Heart right ventricle (tissue), 16 donors: Measurements from ENCODE around the gene ERBB4. TPM values are rescaled to one million over a fixed set of nuclear protein-coding genes. Genes with fewer than 3 reads are reported as not detected.

Source experiments
- ATAC-seq, 8 donors: fragments of 200-7000 bp; cut with Tn5 transposase; one replicate each; pipeline ENCODE4 v1.9.1; 2020; ENCODE audit warnings: mild to moderate bottlenecking in 8 of 8, moderate library complexity in 8 of 8, moderate number of reproducible peaks in 1 of 8
- DNase-seq, 2 donors: peaks; one replicate each; pipeline ENCODE4 v3.0.0-alpha.2; 2020
- H3K27ac ChIP-seq, 10 donors: fragments of 200-600 bp; sonication (generic) in 2 of 10; one replicate each; pipeline versions ENCODE4 v1.5.0 to v1.8.0; 2020 to 2022; ENCODE audit warnings: mild to moderate bottlenecking in 3 of 10
- H3K27me3 ChIP-seq, 7 donors: fragments of 200-600 bp; one replicate each; pipeline ENCODE4 v1.8.0; 2021 to 2022; ENCODE audit warnings: mild to moderate bottlenecking in 2 of 7
- H3K36me3 ChIP-seq, 9 donors: fragments of 200-600 bp; sonication (generic) in 1 of 9; one replicate each; pipeline versions ENCODE4 v1.5.0 to v1.8.0; 2020 to 2022; ENCODE audit warnings: mild to moderate bottlenecking in 2 of 9
- H3K4me1 ChIP-seq, 9 donors: fragments of 200-600 bp; sonication (generic) in 1 of 9; one replicate each; pipeline versions ENCODE4 v1.5.0 to v1.8.0; 2020 to 2022; ENCODE audit warnings: mild to moderate bottlenecking in 4 of 9
- H3K4me3 ChIP-seq, 10 donors: fragments of 200-600 bp; sonication (generic) in 2 of 10; one replicate each; pipeline versions ENCODE4 v1.5.0 to v1.8.0; 2020 to 2022; ENCODE audit warnings: mild to moderate bottlenecking in 7 of 10, moderate library complexity in 2 of 10
- H3K9me3 ChIP-seq, 11 donors: fragments of 200-600 bp in 10 of 11; sonication (generic) in 2 of 11; one replicate each; pipeline versions ENCODE4 v1.5.0 to v1.8.0; 2013 to 2022; ENCODE audit warnings: mild to moderate bottlenecking in 2 of 11, control low read depth in 1 of 11, moderate library complexity in 1 of 11
- WGBS, 2 donors: extraction: QIAGEN DNeasy Blood & Tissue Kit; methylation state at CpG; one replicate each; pipeline ENCODE4 v1.1.7; 2013; ENCODE audit warnings: inconsistent platforms in 1 of 2; 5-methylcytosine and 5-hydroxymethylcytosine counted together
- intact Hi-C, 10 donors: fragments of 100-400 bp; cut with DNase I; formaldehyde crosslinking; loops; one replicate each; pipeline versions ENCODE4 v1.11.1 to v1.14.2; 2022
- polyA plus RNA-seq, 2 donors: library from polyadenylated mRNA; stranded (reverse); fragments of 200-250 nt; gene quantifications; one replicate each; pipeline ENCODE4 v1.2.3, GENCODE V29; 2013
- total RNA-seq, 10 donors: library from RNA; stranded (reverse); fragmentation: NEBNext Ultra II Directional in 3 of 10; extraction: Animal tissue kit (Norgen Biotek cat#: 25700) in 3 of 10; gene quantifications; one replicate each; pipeline versions ENCODE4 v1.2.1 to v1.2.4, GENCODE V29; 2021 to 2023
- TF ChIP-seq, protein P1 (sequence below), 9 donors: fragments of 200-600 bp; sonication (generic) in 2 of 9; IDR thresholded peaks; one replicate each; pipeline versions ENCODE4 v1.5.0 to v1.8.0; 2021 to 2022; ENCODE audit warnings: antibody characterized with exemption in 9 of 9, mild to moderate bottlenecking in 5 of 9, moderate library complexity in 1 of 9
- donor health status: Arrhythmogenic right ventricular cardiomyopathy.
- donor health status: ischemic (EF 13 %, LVEDD 7.1; RV severe dilation, severe dysfunction).
- donor health status: healthy with polysubstance abuse.
- donor health status: DM: no; HTN: yes; CAD: no.
- donor health status: DM: no; HTN: no; CAD: no.
- donor health status: ischemic (EF 25% LVEDD 6.9; RV normal size, moderate dysfunction).
- donor health status: ischemic (EF 25% LVEDD 5.7; RV mildly dilated, moderate dysfunction).
- donor health status: healthy.
- donor health status: DM: yes; HTN: yes; CAD: no.
- donor health status: Ischemic cardiomyopathy.
- donor health status: ischemic (EF 35%, LVEDD 5.7; RV mildly dilated, moderate dysfunction).
- donor health status: nonischemic (EF 11% LVEDD 7.7; RV severe dilation, severe dysfunction).
- donor health status: DM: yes; HTN: yes; CAD: no.
- donor health status: PGD.
- donor health status: ischemic (EF 29% LVEDD 5.4; RV normal size, mild dysfunction).
- donor health status: nonischemic (EF 23%, LVEDD 6.1; RV moderate dilation, normal function).

Gene ERBB4
- total and polyA plus RNA-seq, 12 donors, result 1.2 to 24.6 (median 16.1) TPM

DNA sequence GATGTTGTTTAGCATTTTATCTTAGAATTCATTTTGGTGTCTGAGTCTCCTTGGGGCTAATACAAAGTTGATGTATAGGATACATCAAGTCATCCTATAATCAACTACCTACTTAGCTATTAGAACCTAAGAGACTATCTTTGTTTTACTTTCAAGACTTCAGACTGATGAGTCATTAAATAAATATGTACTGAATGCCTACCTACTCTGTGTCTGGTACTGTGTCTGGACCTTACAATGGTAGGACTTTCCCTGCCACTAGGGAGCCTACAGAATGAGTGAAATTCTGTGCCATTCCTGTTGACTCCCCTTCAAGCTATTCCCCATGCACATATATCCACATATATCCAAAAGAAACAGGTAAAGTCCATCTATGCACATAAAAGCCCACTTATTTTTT, 114.5 kb downstream of the ERBB4 start:
- Histone ChIP-seq H3K4me3 (no peak overlapping the region), H3K27ac (no peak overlapping the region), H3K4me1 (peaks cover 0 to 7% (median 0%) of the 10 kb centered on the region in 9 donors), H3K9me3 (peaks cover 0 to 7% (median 0%) of the 10 kb centered on the region in 11 donors), H3K36me3 (no peaks in the 10 kb centered on the region), H3K27me3 (no peaks in the 10 kb centered on the region)
- TF ChIP-seq, protein P1, sequence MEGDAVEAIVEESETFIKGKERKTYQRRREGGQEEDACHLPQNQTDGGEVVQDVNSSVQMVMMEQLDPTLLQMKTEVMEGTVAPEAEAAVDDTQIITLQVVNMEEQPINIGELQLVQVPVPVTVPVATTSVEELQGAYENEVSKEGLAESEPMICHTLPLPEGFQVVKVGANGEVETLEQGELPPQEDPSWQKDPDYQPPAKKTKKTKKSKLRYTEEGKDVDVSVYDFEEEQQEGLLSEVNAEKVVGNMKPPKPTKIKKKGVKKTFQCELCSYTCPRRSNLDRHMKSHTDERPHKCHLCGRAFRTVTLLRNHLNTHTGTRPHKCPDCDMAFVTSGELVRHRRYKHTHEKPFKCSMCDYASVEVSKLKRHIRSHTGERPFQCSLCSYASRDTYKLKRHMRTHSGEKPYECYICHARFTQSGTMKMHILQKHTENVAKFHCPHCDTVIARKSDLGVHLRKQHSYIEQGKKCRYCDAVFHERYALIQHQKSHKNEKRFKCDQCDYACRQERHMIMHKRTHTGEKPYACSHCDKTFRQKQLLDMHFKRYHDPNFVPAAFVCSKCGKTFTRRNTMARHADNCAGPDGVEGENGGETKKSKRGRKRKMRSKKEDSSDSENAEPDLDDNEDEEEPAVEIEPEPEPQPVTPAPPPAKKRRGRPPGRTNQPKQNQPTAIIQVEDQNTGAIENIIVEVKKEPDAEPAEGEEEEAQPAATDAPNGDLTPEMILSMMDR (IDR thresholded peaks at IDR 0.05), result no peak
- ATAC-seq, result no peak
- intact Hi-C loops, result no loop called here
- no peak for DNase-seq

DNA sequence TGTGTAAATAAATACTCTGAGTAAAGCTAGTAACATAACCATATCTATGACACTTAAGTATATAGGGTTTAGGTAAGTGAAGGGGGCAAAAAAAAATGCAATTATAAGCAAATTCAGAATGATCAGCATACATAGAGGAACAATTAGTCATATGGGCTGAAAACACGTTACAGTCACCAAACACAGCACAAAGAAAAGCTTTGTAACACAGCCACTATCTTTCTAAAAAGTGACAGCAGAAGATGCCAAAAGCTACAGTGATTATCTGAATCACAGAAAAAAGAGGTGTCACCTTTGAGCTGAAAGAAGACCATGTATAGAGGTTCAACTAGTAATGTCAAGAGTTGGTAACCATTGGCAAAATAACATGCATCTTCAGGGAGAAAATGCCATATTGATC, 115.5 kb downstream of the ERBB4 start:
- peaks cover 0 to 7% (median 0%) of the 10 kb centered on the region in 11 donors for H3K9me3 ChIP-seq
- no peaks in the 10 kb centered on the region for H3K27me3 ChIP-seq
- 34 to 47% methylated on average over 1 of the region's 1 CpG for WGBS, 2 donors
- H3K4me3 ChIP-seq, result no peak overlapping the region
- TF ChIP-seq, protein P1 (IDR thresholded peaks at IDR 0.05), result no peak
- ATAC-seq, result no peak
- DNase-seq, result no peak
- H3K4me1 ChIP-seq, result no peaks in the 10 kb centered on the region
- H3K27ac ChIP-seq, result no peak overlapping the region
- H3K36me3 ChIP-seq, result no peaks in the 10 kb centered on the region
- intact Hi-C loops, result no loop called here

DNA sequence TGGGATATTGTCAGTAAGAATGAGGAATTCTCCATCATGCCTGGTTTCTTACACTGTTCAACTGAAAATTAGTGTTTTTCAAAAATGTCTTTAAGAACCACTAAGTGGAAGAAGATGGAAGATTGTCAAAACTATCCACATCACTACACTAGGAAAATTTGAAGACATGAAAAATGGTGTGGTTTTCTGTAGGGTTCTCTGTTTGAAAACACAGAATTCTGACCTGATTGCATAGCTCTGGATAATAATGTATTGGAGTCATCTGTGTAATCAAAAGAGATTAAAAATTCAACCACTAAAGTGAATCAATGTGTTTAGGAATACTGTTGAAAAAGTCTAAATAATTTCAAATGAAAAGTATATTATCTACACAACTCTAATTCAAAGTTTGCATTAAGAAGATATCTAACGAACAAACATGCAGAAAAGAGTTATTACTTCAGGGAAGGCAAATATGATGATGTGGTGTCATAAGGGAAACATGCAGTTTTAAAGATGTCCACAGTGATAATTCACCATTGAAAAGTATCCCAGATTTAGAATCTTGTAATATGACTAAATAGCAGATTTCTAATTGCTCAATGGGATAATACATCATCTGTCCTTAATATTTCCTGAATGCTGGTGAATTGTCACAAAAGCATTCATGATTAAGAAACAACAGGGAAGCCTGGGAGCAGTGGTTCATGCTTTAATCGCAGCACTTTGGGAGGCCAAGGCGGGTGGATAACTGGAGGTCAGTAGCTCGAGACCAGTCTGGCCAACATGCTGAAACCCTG, 116.9 kb downstream of the ERBB4 start:
- WGBS, 2 donors, result 85 to 91% methylated on average over 4 of the region's 4 CpGs
- Histone ChIP-seq H3K27ac (no peak overlapping the region), H3K27me3 (no peaks in the 10 kb centered on the region), H3K4me3 (no peak overlapping the region), H3K4me1 (no peaks in the 10 kb centered on the region), H3K36me3 (no peaks in the 10 kb centered on the region), H3K9me3 (peaks cover 0 to 7% (median 0%) of the 10 kb centered on the region in 11 donors)
- no peak for ATAC-seq
- intact Hi-C loops, result no loop called here
- no peak for DNase-seq
- TF ChIP-seq, protein P1 (IDR thresholded peaks at IDR 0.05), result no peak

DNA sequence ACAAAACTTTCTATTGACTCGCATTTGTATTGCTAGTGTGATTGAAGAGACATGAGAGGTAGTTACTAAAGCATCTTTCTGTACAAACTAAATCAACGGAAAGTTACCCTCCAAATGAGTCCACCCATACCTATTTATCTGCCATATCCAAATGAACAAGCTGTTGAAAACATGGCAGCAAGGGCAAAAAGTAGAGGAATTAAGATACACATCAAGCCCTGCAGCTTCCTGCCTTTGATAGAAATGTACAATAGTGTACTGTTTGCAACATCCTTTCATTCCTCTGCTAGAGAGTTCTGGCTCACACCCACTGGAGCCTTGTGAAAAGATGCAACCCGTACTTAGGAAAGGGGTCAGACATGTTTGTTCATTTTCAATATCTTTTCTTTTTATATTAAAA, 122.5 kb downstream of the ERBB4 start:
- intact Hi-C loops, result no loop called here
- DNase-seq, result no peak
- Histone ChIP-seq H3K9me3 (no peaks in the 10 kb centered on the region), H3K27ac (no peak overlapping the region), H3K27me3 (no peaks in the 10 kb centered on the region), H3K36me3 (no peaks in the 10 kb centered on the region), H3K4me3 (no peak overlapping the region), H3K4me1 (no peaks in the 10 kb centered on the region)
- ATAC-seq, result no peak
- TF ChIP-seq, protein P1 (IDR thresholded peaks at IDR 0.05), result no peak
- 75 to 79% methylated on average over 3 of the region's 3 CpGs for WGBS, 2 donors
